BE2C (cell line): ENCODE data around the gene ABCA6. TPM values are rescaled to one million over a fixed set of nuclear protein-coding genes. Genes with fewer than 3 reads are reported as not detected.

ENCODE experiments used
- DNase-seq: peaks from one replicate; pipeline ENCODE4 v3.0.0-alpha.2; 2020
- H3K27me3 ChIP-seq: fragments of 250-450 bp; sonication (Bioruptor Pico); 2 replicates; pipeline ENCODE4 v1.5.1; 2020; ENCODE audit warnings: mild to moderate bottlenecking
- H3K36me3 ChIP-seq: fragments of 250-450 bp; sonication (Bioruptor Pico); 2 replicates; pipeline ENCODE4 v1.5.1; 2020; ENCODE audit warnings: mild to moderate bottlenecking
- H3K4me1 ChIP-seq: fragments of 250-450 bp; sonication (Bioruptor Pico); 2 replicates; pipeline ENCODE4 v1.5.1; 2020
- H3K4me3 ChIP-seq: 2 replicates; pipeline ENCODE4 v1.5.1; 2011; ENCODE audit warnings: low read depth, low read length
- H3K9me3 ChIP-seq: fragments of 250-450 bp; sonication (Bioruptor Pico); 2 replicates; pipeline ENCODE4 v1.5.1; 2020
- polyA plus RNA-seq: library from polyadenylated mRNA; unstranded; fragments of >200 nt; gene quantifications from one replicate; pipeline ENCODE4 v1.2.1, GENCODE V29; 2012; ENCODE audit warnings: low read depth, missing spikeins; ENCODE audit not compliant: insufficient read length, insufficient read depth
- TF ChIP-seq, protein P1 (sequence below): IDR thresholded peaks from 2 replicates; pipeline ENCODE4 v1.5.1; 2012; ENCODE audit warnings: mild to moderate bottlenecking, low read depth, low read length

Gene ABCA6, protein sequence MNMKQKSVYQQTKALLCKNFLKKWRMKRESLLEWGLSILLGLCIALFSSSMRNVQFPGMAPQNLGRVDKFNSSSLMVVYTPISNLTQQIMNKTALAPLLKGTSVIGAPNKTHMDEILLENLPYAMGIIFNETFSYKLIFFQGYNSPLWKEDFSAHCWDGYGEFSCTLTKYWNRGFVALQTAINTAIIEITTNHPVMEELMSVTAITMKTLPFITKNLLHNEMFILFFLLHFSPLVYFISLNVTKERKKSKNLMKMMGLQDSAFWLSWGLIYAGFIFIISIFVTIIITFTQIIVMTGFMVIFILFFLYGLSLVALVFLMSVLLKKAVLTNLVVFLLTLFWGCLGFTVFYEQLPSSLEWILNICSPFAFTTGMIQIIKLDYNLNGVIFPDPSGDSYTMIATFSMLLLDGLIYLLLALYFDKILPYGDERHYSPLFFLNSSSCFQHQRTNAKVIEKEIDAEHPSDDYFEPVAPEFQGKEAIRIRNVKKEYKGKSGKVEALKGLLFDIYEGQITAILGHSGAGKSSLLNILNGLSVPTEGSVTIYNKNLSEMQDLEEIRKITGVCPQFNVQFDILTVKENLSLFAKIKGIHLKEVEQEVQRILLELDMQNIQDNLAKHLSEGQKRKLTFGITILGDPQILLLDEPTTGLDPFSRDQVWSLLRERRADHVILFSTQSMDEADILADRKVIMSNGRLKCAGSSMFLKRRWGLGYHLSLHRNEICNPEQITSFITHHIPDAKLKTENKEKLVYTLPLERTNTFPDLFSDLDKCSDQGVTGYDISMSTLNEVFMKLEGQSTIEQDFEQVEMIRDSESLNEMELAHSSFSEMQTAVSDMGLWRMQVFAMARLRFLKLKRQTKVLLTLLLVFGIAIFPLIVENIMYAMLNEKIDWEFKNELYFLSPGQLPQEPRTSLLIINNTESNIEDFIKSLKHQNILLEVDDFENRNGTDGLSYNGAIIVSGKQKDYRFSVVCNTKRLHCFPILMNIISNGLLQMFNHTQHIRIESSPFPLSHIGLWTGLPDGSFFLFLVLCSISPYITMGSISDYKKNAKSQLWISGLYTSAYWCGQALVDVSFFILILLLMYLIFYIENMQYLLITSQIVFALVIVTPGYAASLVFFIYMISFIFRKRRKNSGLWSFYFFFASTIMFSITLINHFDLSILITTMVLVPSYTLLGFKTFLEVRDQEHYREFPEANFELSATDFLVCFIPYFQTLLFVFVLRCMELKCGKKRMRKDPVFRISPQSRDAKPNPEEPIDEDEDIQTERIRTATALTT (N-terminal part only)
- polyA plus RNA-seq = not detected

DNA sequence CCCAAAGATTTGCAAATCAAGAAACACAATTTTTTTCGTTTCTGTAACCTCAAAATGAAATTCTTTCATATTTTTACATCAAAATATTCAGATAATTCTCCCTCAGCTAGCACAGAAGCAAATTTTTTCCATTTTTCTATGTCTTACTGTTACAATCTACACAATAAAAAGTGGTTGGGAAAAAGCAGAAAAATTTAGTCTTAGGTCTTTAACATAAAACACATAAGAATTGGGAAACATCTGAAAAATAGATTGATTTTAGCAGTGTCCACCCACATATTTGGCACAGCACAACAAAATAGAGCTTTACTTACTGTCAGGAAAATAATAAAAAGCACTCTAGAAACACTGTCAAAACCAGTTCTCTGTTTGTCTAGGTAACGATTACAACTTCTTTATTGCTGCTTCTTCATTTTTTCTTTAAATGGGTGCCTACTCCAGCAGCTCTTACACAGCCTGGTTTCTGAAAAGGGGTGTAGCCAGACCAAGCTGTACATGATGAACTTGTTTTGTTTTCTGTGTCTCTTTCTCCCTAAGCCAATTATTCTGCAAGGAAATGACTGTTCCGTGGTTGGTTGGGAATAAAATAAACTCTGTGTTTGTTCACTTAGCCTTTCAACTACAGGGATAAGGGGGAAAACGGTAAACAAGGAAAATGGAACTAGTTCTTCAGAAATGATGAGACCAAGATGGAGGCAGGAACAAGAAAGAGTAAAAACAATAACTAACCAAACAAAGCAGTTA lies at the start of gene ABCA6:
Gene ABCA6, minus strand, starts transcription at position 465 of the 744 bp plus-strand sequence. CDS start 1,192 bp downstream, outside the sequence.
- Histone ChIP-seq H3K4me3 (no peak within 1 kb of the TSS), H3K36me3 (no peaks in the 10 kb centered on the region), H3K27me3 (no peaks in the 10 kb centered on the region), H3K9me3 (no peaks in the 10 kb centered on the region), H3K4me1 (no peaks in the 10 kb centered on the region)
- DNase-seq = no peak
- TF ChIP-seq, protein P1, sequence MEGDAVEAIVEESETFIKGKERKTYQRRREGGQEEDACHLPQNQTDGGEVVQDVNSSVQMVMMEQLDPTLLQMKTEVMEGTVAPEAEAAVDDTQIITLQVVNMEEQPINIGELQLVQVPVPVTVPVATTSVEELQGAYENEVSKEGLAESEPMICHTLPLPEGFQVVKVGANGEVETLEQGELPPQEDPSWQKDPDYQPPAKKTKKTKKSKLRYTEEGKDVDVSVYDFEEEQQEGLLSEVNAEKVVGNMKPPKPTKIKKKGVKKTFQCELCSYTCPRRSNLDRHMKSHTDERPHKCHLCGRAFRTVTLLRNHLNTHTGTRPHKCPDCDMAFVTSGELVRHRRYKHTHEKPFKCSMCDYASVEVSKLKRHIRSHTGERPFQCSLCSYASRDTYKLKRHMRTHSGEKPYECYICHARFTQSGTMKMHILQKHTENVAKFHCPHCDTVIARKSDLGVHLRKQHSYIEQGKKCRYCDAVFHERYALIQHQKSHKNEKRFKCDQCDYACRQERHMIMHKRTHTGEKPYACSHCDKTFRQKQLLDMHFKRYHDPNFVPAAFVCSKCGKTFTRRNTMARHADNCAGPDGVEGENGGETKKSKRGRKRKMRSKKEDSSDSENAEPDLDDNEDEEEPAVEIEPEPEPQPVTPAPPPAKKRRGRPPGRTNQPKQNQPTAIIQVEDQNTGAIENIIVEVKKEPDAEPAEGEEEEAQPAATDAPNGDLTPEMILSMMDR = no peak

DNA sequence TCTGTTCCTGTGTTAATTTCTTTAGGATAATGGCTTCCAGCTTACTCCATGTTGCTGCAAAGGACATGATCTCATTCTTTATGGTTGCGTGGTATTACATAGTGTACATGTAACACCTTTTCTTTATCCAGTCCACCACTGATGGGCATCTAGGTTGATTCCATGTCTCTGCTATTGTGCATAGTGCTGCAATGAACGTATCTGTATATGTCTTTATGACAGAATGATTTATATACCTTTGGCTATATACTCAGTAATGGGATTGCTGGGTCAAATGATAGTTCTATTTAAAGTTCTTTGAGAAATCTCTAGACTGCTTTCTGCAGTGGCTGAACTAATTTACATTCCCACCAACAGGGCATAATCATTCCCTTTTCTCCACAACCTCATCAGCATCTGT lies 47.1 kb upstream of the ABCA6 start:
- no peak for DNase-seq
- H3K4me3 ChIP-seq = no peak overlapping the region
- no peaks in the 10 kb centered on the region for H3K4me1 ChIP-seq
- no peaks in the 10 kb centered on the region for H3K9me3 ChIP-seq
- TF ChIP-seq, protein P1 = no peak
- no peaks in the 10 kb centered on the region for H3K36me3 ChIP-seq
- no peaks in the 10 kb centered on the region for H3K27me3 ChIP-seq

DNA sequence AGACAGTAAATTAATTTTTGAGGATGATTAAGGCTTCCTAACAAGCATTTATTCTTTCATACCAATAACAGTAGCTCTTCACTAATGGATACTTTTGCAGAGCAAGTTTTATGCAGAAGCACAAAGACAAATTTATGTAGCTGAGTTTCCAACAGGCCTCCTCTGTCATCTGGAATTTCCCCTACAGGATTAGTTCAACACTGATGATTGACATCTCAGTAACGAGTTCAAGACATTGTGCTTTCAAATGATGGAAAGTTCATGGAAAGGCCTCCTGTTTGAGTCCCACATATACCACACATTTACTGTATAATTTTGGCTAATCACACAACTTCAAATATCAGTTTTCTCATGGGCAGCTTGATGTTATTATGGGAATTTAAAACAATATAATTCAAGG lies 46.4 kb upstream of the ABCA6 start:
- no peak for DNase-seq
- no peaks in the 10 kb centered on the region for H3K36me3 ChIP-seq
- no peaks in the 10 kb centered on the region for H3K27me3 ChIP-seq
- TF ChIP-seq, protein P1 = no peak
- H3K9me3 ChIP-seq = no peaks in the 10 kb centered on the region
- no peaks in the 10 kb centered on the region for H3K4me1 ChIP-seq
- no peak overlapping the region for H3K4me3 ChIP-seq

DNA sequence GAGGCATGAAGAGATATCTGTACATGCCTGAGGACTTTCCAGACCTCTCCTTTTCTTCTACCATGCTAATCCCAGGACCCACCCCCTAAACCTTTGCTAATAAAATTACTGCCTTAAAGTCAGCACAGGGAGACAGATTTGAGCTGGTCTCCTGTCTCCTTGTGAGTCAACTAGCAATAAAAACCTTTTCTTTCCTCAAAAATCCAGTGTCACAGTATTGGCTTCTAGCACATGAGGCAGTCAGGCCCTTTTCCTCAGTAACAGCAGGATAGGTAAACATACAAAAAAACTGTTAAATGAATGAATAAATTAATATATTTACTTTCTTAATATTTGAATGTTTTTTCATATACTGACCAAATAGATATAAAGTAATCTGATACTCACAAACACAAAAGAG lies 45.6 kb upstream of the ABCA6 start:
- no peak for DNase-seq
- H3K9me3 ChIP-seq = no peaks in the 10 kb centered on the region
- no peaks in the 10 kb centered on the region for H3K27me3 ChIP-seq
- H3K4me3 ChIP-seq = no peak overlapping the region
- TF ChIP-seq, protein P1 = no peak
- no peaks in the 10 kb centered on the region for H3K36me3 ChIP-seq
- no peaks in the 10 kb centered on the region for H3K4me1 ChIP-seq

DNA sequence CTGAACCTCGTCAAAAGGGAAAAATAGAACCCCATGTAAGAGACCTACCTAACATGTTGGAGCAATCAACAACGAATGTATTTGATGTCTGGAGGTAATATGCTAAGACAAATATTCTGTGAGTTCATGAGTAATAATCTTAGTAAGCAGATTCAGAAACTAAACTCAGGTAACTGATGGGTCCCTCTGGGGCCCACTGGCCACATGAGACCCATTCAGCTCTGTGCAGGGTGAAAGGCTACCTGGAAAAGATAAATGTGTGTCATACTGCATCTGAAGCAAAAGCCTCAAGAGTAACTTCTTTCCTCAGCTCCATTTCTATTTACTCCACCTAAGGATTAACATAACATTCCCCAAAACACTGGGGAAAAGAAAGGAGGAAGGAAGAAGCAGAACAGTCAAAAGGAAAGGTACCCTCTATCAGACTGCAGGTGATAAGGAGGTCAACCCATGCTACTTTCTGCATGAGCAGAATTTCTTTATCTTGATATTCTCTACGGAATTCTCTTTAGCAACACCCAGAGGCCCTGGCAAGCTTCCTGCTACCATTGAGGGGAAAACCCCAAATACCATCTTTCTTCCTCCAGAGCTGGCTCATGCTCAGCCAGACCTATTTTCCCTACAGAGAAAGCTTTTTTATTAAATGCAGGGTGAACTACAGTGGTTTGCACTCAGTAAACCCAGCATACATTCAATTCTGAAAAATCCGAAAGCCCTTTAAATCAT lies 37.7 kb upstream of the ABCA6 start:
- no peaks in the 10 kb centered on the region for H3K9me3 ChIP-seq
- no peak overlapping the region for H3K4me3 ChIP-seq
- DNase-seq = no peak
- no peaks in the 10 kb centered on the region for H3K4me1 ChIP-seq
- no peaks in the 10 kb centered on the region for H3K27me3 ChIP-seq
- H3K36me3 ChIP-seq = no peaks in the 10 kb centered on the region
- TF ChIP-seq, protein P1 = no peak
